Stimulated activated CD4-positive, alpha-beta T cell treated with anti-CD3 and anti-CD28 coated beads, TNF-alpha, amount 100 ng/mL, for 24 hours (primary cell): ENCODE data around the gene MAL.
"Not testable (repeated sequence)": the region's sequence is repeated elsewhere in the genome, so short reads cannot be mapped to it uniquely, and the experiment has no call there.

Experiments
- DNase-seq, 3 experiments: peaks; one replicate each; pipeline ENCODE4 v3.0.0-alpha.2; 2020; ENCODE audit warnings: low read depth in 3 of 3

Gene MAL

DNA sequence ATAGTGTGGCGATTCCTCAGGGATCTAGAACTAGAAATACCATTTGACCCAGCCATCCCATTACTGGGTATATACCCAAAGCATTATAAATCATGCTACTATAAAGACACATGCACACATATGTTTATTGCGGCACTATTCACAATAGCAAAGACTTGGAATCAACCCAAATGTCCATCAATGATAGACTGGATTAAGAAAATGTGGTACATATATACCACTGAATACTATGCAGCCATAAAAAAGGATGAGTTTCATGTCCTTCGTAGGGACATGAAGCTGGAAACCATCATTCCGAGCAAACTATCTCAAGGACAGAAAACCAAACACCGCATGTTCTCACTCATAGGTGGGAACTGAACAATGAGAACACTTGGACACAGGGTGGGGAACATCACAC, 72.8 kb downstream of the MAL start:
- not testable (repeated sequence) for DNase-seq

DNA sequence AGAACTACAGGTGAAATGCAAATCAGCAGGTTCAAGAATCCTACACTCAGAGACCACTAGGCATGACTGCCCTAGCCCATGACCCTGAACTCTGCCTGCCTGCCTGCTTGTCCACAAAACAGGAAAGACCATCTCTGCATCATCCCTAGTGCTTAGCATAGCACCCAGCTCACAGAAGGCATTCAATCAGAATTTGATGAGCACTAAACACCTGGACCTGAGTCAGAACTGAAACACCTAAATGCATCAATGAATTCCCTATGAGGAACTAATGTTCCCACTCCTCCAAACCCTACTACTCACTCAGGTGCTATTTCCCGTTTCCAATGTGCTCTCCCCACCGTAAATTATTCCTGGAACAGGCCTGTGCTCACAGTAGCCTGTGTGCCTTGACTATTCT, 74.4 kb downstream of the MAL start:
- no peak for DNase-seq
